PC-3 (cell line): ENCODE results near the gene EMD.

Source experiments
- CTCF ChIP-seq: fragments of 300-600 bp; sonication (generic); conservative IDR thresholded peaks from 2 replicates; pipeline ENCODE4 v1.5.1; 2017; ENCODE audit warnings: antibody characterized with exemption, low read depth, mild to moderate bottlenecking, low read length
- EZH2 ChIP-seq: fragments of 300-600 bp; sonication (generic); IDR thresholded peaks from one replicate; pipeline ENCODE4 v1.6.1; 2017; ENCODE audit warnings: antibody characterized with exemption, mild to moderate bottlenecking, low read length; ENCODE audit not compliant: unreplicated experiment

GRCh38 chrX:154351183-154352011, 27.7 kb upstream of the EMD start:
- TF ChIP-seq CTCF: no peak
- TF ChIP-seq EZH2: no peak
